Suppressor macrophage treated with lipopolysaccharide for 4 hours (primary cell): ENCODE measurements around the gene MEIKIN.
"Not testable (repeated sequence)": the region's sequence is repeated elsewhere in the genome, so short reads cannot be mapped to it uniquely, and the experiment has no call there.

Experiments
- DNase-seq: peaks from one replicate; pipeline ENCODE4 v3.0.0-alpha.2; 2020

MEIKIN gene

DNA sequence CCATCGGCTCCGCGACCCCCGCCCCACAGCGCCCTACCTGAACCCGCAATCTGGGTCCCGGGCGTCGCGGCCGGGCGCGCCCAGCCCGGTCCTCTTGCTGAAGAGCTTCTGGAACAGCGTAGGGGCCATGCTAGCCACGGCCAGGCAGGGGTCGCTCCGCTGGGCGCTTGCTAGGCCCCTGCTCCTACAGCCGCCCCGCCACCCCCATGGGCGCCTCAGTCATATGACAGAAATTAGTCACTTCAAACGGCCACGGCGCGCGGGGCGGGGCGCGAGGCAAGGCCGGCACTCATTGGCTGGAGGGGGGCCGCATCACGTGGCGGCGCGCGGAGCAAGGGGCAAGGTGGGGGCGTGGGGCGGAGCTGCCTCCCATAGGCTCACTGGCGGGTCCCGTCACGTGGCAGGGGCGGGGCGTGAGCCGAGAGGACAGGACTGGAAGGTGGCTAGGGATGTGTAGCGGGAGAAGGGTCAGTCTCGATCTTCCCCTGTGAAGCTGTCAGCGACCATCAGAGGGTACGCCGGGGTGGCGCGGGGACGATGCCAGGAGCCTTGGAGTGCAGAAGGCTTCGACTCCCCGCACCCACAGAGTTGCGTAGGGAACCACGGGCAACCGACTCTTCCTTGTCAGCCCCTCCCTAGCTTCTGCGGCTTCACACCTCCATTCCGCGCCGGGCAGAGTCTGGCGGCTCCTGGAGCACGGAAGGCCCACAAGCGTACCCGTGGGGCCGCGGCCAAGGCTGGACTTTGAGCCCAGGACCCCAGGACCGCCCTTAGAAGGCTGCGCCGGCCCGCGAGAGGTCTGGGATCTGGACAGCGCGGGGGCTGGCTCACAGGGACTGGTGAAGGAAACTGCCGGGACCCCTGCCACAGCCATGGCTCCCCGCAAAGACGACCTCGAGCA lies 148.4 kb downstream of the MEIKIN start, which contains the start of gene FNIP1:
TSS of gene FNIP1 (minus strand) at position 225 of the 901 bp plus-strand sequence. CDS start at position 129, 96 bp downstream.
- peak; percentile 99 for DNase-seq

- peak; percentile 65 for DNase-seq
These were observed 149.3 kb downstream of the MEIKIN start for GRCh38 chr5:131795879-131796792.

DNA sequence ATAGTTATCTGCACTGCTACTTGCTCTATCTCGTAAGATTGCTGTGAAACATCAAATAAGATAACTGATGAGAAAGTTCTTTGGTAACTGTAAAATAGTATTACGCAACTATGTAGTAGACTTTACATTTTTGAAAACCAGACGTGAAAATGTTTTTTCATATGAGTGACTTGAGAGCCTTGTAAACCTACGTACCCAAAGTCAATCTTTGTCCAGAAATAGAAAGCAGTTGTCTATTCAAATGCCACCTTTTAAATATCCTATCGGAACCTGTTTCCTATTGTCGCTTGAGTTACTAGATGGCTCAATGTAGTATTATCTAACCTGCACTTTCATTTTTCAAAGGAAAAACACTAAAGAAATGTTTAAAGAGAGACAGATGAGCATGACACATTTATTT lies 150.2 kb downstream of the MEIKIN start:
- peak; percentile 26 for DNase-seq

GRCh38 chr5:131794586-131794985 lies 150.9 kb downstream of the MEIKIN start:
- peak; percentile 72 for DNase-seq

GRCh38 chr5:131792896-131793295 lies 152.6 kb downstream of the MEIKIN start:
- peak; percentile 13 for DNase-seq

DNA sequence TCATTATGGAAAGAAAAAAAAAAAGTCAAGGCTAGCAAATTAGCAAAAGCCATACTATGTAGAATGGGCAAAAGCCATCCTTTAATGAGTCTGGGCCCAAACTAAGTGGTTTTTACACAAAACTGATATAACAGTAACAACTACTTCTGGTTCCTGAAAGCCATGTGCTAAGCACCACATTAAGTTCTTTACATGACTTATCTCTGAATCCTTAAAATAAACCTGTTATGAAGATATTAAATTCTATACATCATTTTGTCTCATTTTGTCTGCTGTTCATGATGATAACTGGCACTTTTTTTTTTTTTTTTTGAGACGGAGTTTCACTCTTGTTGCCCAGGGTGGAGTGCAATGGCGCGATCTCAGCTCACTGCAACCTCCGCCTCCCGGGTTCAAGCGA lies 153.6 kb downstream of the MEIKIN start:
- no peak for DNase-seq

DNA sequence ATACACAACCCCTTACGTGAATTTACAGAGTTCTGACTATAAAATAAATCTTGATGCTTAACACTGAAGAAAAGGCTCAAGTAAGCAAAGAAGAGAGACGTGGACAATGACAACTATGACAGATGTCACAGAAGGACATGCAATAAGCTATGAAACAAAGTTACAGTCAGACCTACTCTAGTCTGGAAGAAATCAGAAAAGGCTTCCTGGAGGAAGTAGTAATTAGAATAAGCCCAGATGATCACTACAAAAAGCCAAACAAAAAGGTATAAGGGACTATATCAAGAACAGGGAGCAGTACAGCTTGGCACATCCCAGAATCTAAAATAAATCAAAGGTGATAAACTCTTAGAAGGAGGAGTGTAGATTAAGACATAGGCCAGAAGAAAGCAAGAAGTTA lies 154.9 kb downstream of the MEIKIN start:
- no peak for DNase-seq

GRCh38 chr5:131789765-131790164 lies 155.7 kb downstream of the MEIKIN start:
- DNase-seq, result no peak

DNA sequence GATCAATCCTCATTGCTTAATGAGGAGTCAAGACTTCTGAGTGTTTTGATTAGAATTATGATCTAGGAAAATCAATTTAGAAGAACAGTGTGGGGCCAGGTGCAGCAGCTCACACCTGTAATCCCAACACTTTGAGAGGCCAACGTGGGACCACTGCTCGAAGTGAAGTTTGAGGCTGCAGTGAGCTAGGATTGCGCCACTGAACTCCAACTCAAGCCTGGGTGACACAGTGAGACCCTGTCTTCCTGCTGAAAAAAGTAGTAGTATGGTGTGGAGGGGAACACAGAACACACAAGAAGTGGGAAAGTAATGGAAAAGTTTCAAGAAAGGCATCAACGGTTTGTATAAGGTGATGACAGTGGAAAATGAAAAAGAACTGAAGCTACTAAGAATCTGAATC lies 157.7 kb downstream of the MEIKIN start:
- DNase-seq, result no peak

- no peak for DNase-seq
These were observed 158.4 kb downstream of the MEIKIN start for GRCh38 chr5:131786900-131787692.

DNA sequence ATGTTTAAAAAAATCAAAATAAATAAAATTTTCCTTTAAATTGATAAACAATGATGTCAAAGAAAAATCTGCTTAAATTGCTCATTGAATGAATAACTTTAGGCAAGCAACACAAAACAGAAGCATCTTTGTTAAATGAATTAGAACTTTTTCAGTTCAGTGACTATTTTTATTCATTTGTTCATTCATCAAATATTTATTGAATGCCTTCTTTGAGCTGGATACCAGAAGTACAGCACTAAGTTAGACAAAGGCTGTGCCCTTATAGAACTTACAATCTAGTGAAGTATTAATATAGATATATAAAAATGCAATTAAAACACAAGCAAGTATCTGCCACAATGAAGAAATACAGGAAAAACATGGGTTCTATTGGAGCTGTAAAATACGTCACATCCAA lies 159.4 kb downstream of the MEIKIN start:
- DNase-seq, result no peak

GRCh38 chr5:131783874-131784273 lies 161.6 kb downstream of the MEIKIN start:
- DNase-seq, result no peak

DNA sequence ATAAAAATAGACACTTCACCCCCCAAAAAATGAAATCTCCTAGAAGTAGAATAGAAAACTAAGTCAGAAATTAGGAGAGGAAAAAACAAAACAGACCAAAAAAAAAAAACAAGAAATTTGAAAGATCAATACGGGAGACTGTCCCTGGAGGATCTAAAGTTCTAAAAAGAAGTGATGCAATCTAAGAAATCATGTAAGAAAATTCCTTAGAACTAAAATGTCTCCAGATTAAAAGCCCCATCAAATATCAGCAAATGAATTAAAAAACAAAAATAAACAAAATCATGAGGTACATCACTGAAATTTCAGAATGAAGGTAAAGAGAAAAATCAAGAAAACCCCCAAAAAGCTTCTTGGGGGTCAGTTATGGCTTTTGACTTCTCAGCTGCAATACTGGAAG lies 162.1 kb downstream of the MEIKIN start:
- DNase-seq, result no peak

DNA sequence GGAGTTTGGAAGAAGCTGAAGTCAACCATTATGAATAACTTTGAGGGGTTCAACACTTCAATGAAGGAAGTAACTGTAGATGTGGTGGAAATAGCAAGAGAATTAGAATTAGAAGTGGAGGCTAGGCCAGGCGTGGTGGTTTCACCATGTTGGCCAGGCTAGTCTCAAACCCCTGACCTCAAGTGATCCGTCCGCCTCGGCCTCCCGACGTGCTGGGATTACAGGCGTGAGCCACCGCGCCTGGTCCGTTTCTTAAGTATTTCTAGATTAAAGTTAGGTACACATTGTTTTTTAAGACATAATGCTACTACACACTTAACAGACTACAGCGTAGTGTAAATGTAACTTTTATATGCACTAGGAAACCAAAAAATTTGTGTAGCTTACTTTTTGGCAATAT lies 162.7 kb downstream of the MEIKIN start:
- DNase-seq, result no peak

- not testable (repeated sequence) for DNase-seq
These were observed 167.3 kb downstream of the MEIKIN start for GRCh38 chr5:131778141-131778540.

DNA sequence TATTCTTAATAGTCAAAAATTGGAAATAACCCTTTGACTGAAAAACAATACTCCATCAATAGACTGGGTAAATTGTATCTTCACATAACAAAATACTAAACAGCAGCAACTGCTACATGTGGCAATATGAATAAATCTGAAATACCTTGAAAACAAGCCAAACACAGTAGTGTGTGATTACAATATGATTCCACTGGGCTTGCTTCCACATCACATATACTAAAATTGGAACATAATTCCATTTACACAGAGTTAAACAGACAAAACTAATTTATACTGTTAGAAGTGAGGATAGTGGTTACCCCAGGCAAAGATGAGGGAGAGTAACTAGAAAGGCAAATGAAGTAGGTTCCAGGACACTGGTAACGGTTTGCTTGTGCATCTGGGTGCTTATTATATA lies 169.0 kb downstream of the MEIKIN start:
- DNase-seq, result no peak

- no peak for DNase-seq
These were observed 170.7 kb downstream of the MEIKIN start for GRCh38 chr5:131774652-131775367.

DNA sequence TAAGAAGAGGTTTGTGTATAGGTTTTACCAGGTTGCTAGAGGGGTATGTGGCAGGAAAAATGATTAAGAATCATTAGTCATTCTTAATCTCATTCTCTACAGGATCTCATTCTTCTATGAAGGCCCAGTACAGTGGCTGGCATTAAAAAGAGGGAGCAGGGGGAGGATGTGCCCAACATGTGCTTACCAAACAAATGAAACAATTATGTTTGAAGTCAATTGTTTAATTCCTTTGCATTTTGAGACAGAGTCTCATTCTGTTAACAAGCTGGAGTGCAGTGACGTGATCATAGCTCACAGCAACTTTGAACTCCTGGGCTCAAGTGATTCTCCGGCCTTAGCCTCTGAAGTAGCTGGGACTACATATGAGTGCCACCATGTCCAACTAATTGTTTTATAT lies 171.7 kb downstream of the MEIKIN start:
- no peak for DNase-seq

GRCh38 chr5:131771692-131772091 lies 173.8 kb downstream of the MEIKIN start:
- no peak for DNase-seq

DNA sequence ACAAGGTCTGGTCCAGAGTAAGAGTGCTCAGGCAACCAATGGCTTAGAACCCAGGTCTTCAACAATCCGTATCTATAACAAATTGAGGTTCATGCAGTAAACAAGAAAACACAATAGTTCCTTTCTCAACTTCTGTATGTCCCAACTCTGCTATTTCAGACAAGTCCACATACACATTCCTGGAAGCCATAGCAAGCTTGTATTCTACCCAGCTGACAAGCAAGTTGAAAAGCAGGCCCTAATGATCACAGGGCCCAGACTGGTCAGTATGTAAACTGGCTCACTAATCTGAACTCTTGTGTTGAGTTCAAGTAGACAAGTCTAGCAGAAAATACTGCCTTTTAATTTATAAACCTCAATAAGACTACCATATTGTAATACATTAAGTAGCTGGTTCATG lies 175.5 kb downstream of the MEIKIN start:
- DNase-seq, result no peak

GRCh38 chr5:131769336-131769735 lies 176.1 kb downstream of the MEIKIN start:
- DNase-seq, result no peak

DNA sequence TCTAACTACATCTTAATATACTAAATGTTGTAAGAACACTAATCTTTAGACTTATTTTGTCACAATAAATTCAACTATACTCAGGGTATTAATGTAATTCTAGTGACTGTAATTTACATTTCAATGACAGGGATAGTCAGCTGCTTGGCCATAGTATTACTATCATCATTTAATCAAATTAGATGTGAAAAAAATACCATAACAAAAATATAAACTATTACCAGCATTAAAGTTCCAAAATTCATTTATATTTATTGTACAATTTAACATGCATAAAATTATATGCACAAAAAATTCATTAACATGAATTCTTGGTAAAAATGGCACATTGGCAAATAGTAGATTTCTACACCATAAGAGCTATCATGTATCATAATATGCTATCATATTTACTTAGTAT lies 177.6 kb downstream of the MEIKIN start:
- DNase-seq, result no peak
